Measurements from ENCODE around the gene NDUFS6. TPM values are rescaled to one million over a fixed set of nuclear protein-coding genes. Genes with fewer than 3 reads are reported as not detected.

NDUFS6 gene
- total and polyA plus RNA-seq, 8 donors, result 26.8 to 55.8 (median 40.7) TPM

DNA sequence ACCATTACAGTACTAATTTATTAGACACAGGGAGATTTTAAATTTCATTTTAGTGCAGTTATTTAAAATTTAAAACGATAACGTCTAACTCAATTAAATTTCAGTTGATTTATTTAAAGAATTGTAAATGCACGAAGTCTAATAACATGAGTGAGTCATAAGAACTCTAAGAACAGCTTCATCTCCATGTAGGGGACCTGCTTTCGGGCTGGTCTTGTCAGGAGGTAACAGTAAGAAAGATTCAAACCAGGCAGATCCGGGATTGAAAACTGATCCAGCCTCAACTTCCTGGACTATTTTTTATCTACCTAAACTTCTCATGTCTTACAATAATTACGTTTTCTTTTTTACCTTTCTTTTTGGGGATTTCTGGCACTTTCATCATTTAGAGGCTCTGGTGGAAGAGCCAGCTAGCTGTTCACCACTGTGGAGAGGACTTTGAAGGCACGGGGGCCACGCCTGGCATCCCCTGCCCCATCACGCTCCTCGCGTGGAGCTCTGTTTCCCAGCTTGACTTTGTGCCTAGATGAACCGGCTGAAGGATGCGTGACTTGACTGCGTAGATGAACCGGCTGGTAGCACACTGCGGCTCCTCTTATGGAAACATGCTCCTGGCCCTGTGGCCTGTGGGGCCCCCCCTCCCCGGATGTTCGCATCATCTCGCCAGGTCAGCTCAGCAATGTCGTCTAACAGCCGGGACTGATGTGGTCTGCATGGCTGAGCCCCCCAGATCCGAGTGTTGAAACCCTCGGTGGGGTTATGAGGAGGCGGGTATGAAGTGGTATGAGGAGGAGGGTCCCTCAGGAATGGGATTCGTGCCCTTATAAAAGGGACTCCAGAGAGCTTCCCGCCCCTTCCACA is 26.0 kb downstream of the NDUFS6 start:
- TF ChIP-seq, protein P1, sequence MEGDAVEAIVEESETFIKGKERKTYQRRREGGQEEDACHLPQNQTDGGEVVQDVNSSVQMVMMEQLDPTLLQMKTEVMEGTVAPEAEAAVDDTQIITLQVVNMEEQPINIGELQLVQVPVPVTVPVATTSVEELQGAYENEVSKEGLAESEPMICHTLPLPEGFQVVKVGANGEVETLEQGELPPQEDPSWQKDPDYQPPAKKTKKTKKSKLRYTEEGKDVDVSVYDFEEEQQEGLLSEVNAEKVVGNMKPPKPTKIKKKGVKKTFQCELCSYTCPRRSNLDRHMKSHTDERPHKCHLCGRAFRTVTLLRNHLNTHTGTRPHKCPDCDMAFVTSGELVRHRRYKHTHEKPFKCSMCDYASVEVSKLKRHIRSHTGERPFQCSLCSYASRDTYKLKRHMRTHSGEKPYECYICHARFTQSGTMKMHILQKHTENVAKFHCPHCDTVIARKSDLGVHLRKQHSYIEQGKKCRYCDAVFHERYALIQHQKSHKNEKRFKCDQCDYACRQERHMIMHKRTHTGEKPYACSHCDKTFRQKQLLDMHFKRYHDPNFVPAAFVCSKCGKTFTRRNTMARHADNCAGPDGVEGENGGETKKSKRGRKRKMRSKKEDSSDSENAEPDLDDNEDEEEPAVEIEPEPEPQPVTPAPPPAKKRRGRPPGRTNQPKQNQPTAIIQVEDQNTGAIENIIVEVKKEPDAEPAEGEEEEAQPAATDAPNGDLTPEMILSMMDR (IDR thresholded peaks at IDR 0.05), result no peak
- H3K4me1 ChIP-seq, result no peaks in the 10 kb centered on the region
- ATAC-seq (no peak), DNase-seq (peak in 1 of 4 donors; percentile 45)
- no peaks in the 10 kb centered on the region for H3K9me3 ChIP-seq
- H3K27ac ChIP-seq, result no peak overlapping the region
- peaks cover 0 to 37% of the 10 kb centered on the region in 2 donors for H3K36me3 ChIP-seq
- peaks cover 0 to 15% of the 10 kb centered on the region in 2 donors for H3K27me3 ChIP-seq
- intact Hi-C loops (cut with DNase I), result no loop called here
- no peak overlapping the region for H3K4me3 ChIP-seq

DNA sequence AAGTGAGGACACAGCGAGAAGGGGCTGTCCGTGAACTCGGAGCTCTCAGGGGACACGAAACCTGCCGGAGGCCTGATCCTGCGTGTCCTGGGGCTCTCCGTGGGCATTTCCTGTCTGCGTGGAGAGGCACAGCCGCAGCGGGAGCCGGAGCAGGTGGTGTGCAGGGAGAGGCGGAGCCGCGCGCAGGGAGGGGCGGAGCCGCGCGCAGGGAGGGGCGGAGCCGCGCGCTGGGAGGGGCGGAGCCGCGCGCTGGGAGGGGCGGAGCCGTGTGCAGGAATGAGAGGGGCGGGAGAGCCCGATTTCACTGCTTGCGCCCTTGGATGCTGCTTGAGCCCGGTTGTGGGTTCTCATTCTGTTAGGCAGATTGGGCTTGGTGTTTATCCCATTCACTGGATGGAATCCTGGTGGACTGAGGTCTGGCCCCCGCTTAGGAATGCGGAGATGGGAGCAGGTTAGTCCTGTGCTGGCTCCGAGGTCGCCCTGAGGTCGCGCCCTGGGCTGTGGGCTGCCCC is 26.7 kb downstream of the NDUFS6 start:
- TF ChIP-seq, protein P1 (IDR thresholded peaks at IDR 0.05), result no peak
- Histone ChIP-seq H3K4me3 (no peak overlapping the region), H3K36me3 (peaks cover 0 to 30% of the 10 kb centered on the region in 2 donors), H3K9me3 (no peaks in the 10 kb centered on the region), H3K27me3 (peaks cover 0 to 22% of the 10 kb centered on the region in 2 donors), H3K4me1 (no peaks in the 10 kb centered on the region), H3K27ac (no peak overlapping the region)
- ATAC-seq (peak; percentile 74), DNase-seq (peak in 1 of 4 donors; percentile 49)
- intact Hi-C loops (cut with DNase I), result no loop called here

DNA sequence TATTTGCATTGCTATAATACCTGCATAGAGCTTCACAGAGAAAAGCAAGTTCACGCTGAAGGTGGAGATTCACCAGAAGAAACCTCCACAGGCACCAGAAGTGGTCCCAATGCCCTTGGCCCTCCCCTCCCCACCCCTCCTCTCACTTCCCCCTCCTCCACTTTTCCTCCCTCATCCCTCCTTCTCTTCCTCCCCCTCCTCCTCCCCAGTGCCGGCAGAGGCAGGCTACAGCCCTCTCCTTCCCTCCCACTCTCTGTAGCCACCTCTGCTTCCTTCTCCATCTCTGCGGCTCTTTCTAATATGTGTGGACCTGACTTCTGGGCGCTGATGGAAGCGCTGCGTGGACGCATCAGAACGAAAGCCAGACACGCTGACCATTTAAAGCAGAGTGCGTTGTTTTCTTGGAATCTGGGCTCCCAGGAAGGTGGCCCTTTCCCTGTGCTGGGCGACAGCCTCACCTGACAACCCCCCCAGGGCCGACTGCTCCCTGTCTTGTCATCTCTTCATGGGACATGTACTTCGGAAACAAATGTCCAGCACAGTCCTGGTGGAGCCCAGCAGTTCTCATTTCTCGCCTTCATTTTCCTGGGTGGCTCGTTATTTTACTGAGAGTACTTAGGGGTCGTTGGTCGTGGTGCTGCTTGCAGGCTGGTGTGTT is 29.5 kb downstream of the NDUFS6 start:
- Histone ChIP-seq H3K4me3 (no peak overlapping the region), H3K4me1 (no peaks in the 10 kb centered on the region), H3K27ac (no peak overlapping the region), H3K36me3 (peaks cover 0 to 8% of the 10 kb centered on the region in 2 donors), H3K9me3 (no peaks in the 10 kb centered on the region), H3K27me3 (peaks cover 0 to 48% of the 10 kb centered on the region in 2 donors)
- no peak for ATAC-seq
- intact Hi-C loops (cut with DNase I), result no loop called here
- TF ChIP-seq, protein P1 (IDR thresholded peaks at IDR 0.05), result no peak
- no peak for DNase-seq

DNA sequence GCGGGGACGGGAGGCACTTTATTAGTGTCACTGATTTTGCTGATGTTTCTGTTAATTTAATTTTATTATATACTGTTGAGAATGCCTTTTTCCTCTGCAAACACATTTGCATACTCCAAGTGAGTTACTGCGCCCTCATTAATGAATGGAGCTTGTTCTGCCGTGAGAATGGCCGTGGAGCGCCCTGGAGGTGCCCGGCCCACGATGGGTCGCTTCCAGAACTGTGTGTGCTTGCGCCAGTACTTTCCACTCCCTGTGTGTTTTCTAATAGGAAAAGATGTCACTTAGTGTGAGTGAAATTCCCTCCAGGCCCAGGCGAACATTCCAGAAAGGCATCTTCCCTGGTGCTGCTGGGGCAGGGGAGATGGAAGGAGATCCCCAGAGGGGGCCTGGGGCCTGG is 30.1 kb downstream of the NDUFS6 start:
- peak in 1 of 4 donors; percentile 52 for DNase-seq
- no peak overlapping the region for H3K27ac ChIP-seq
- H3K27me3 ChIP-seq, result peaks cover 0 to 53% of the 10 kb centered on the region in 2 donors
- H3K36me3 ChIP-seq, result peaks cover 0 to 4% of the 10 kb centered on the region in 2 donors
- intact Hi-C loops (cut with DNase I), result no loop called here
- H3K9me3 ChIP-seq, result no peaks in the 10 kb centered on the region
- TF ChIP-seq, protein P1 (IDR thresholded peaks at IDR 0.05), result no peak
- H3K4me3 ChIP-seq, result no peak overlapping the region
- H3K4me1 ChIP-seq, result no peaks in the 10 kb centered on the region
- no peak for ATAC-seq
